ENCODE measurements around the gene PSD4.

- no peak for TF ChIP-seq CTCF (IDR thresholded peaks at IDR 0.05; ENCODE audit: low read length)
- no peak for TF ChIP-seq EZH2 (optimal IDR thresholded peaks at IDR 0.05; ENCODE audit: low read depth, low read length)
Observed at GRCh38 chr2:113126845-113127645, 46.7 kb upstream of the PSD4 start, which contains the start of gene IL1RN.
